CD4-positive, alpha-beta memory T cell (primary cell): Measurements from ENCODE around the gene RNF38. TPM values are rescaled to one million over a fixed set of nuclear protein-coding genes. Genes with fewer than 3 reads are reported as not detected.
"Not testable (repeated sequence)": the region's sequence is repeated elsewhere in the genome, so short reads cannot be mapped to it uniquely, and the experiment has no call there.

Experiments
- CTCF ChIA-PET: fragments of 350-600 bp; sonication (Branson Sonifier 250); formaldehyde crosslinking; loops from one replicate; lab custom pipeline; 2021; ENCODE audit warnings: inconsistent platforms; ENCODE audit not compliant: partially characterized antibody; lab: Charles Lee
- POLR2A ChIA-PET: fragments of 350-600 bp; sonication (Branson Sonifier 250); formaldehyde crosslinking; loops from one replicate; lab custom pipeline; 2021; ENCODE audit not compliant: partially characterized antibody; lab: Charles Lee
- DNase-seq, 5 donors: peaks; one replicate each; pipeline versions ENCODE4 v3.0.0 to v3.0.0-alpha.2; 2020 to 2022; ENCODE audit warnings: mixed read lengths in 1 of 5
- H3K27ac ChIP-seq: one replicate; pipeline ENCODE4 v1.7.0; 2013; ENCODE audit warnings: low read depth, low read length
- H3K27me3 ChIP-seq: 2 replicates; pipeline ENCODE4 v1.7.0; 2013; ENCODE audit warnings: mild to moderate bottlenecking, low read length, moderate library complexity; ENCODE audit not compliant: insufficient read depth
- H3K36me3 ChIP-seq: 2 replicates; pipeline ENCODE4 v1.7.0; 2013; ENCODE audit warnings: mild to moderate bottlenecking, low read length, moderate library complexity; ENCODE audit not compliant: insufficient read depth
- H3K4me1 ChIP-seq: 2 replicates; pipeline ENCODE4 v1.7.0; 2013; ENCODE audit warnings: mild to moderate bottlenecking, low read length, moderate library complexity; ENCODE audit not compliant: insufficient read depth
- H3K4me3 ChIP-seq, 2 donors: one replicate each; pipeline ENCODE4 v1.7.0; 2013; ENCODE audit warnings: low read length in 2 of 2, mild to moderate bottlenecking in 1 of 2
- H3K9me3 ChIP-seq, 2 donors: one replicate each; pipeline ENCODE4 v1.7.0; 2013; ENCODE audit warnings: low read length in 2 of 2, control low read depth in 1 of 2; ENCODE audit not compliant: control insufficient read depth in 1 of 2
- H3K27ac Mint-ChIP-seq, 7 donors: one replicate each; pipeline ENCODE4 v1.8.0; 2020 to 2021; ENCODE audit warnings: mixed read lengths in 7 of 7, mild to moderate bottlenecking in 6 of 7, inconsistent platforms in 3 of 7, moderate library complexity in 3 of 7
- H3K27me3 Mint-ChIP-seq, 2 donors: one replicate each; pipeline ENCODE4 v1.8.0; 2020 to 2021; ENCODE audit warnings: mixed read lengths in 2 of 2
- H3K36me3 Mint-ChIP-seq, 2 donors: one replicate each; pipeline ENCODE4 v1.8.0; 2020 to 2021; ENCODE audit warnings: mixed read lengths in 2 of 2, inconsistent platforms in 1 of 2, mild to moderate bottlenecking in 1 of 2
- H3K4me1 Mint-ChIP-seq, 4 donors: one replicate each; pipeline ENCODE4 v1.8.0; 2020 to 2021; ENCODE audit warnings: mixed read lengths in 4 of 4, mild to moderate bottlenecking in 1 of 4
- H3K4me3 Mint-ChIP-seq, 8 donors: one replicate each; pipeline ENCODE4 v1.8.0; 2020 to 2021; ENCODE audit warnings: mixed read lengths in 8 of 8, mild to moderate bottlenecking in 7 of 8, moderate library complexity in 6 of 8, inconsistent platforms in 3 of 8
- H3K9me3 Mint-ChIP-seq, 8 donors: one replicate each; pipeline ENCODE4 v1.8.0; 2020 to 2021; ENCODE audit warnings: mixed read lengths in 8 of 8, mild to moderate bottlenecking in 5 of 8, inconsistent platforms in 3 of 8, moderate library complexity in 1 of 8
- intact Hi-C: fragments of 100-400 bp; cut with micrococcal nuclease; formaldehyde crosslinking; loops from one replicate; pipeline ENCODE4 v1.15.1; 2023
- polyA plus RNA-seq, 2 donors: library from polyadenylated mRNA; unstranded; fragments of 300-500 nt; fragmentation: Illumina TruSeq; gene quantifications; one replicate each; pipeline ENCODE4 v1.2.3, GENCODE V29; 2021
- total RNA-seq, 2 experiments: library from RNA; stranded (reverse); gene quantifications; one replicate each; pipeline ENCODE4 v1.2.3, GENCODE V29; 2021

Gene RNF38
- total RNA-seq, result 10 to 100 TPM; 78.0 to 78.3 TPM
- 10 to 100 TPM; 16.5 to 32.7 TPM for polyA plus RNA-seq

DNA sequence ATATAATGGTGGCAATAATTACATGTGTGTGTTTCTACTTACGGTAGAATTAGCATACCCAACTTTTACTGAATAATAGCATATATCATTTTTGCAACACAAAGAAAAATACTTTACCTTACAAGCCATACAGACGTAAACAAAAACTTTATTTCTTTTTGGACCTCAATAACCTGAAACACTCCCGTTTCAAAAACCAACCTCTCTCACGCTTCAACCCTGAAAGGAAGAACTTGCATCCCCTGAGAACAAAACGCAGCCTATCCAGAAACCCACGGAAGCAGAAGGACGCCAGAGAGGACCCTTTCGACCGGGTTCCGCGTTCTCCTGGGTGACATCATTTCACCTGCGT is at the start of gene RNF38:
Gene RNF38 (minus strand): TSS at position 290 of the 352 bp plus-strand sequence. CDS start 161 bp downstream, at position 129.
- H3K4me3 Mint-ChIP-seq, result peak within 1 kb of the TSS; percentile 92 to 97 (median 94)
- ChIA-PET POLR2A (interaction anchor here (0.6 to 3.6 kb wide), 11 partner anchors 9 to 720 kb away, joined by 3 to 50 read pairs (median 3); partner anchors contain the start of gene ZCCHC7), CTCF (no interaction called here)
- intact Hi-C loops, result loop anchor here (1.0 to 10.0 kb wide), 5 partner anchors 87 to 585 kb away; partner anchors contain the start of genes CLTA, GNE, HINT2 and MELK
- peaks cover 34 to 64% (median 49%) of the 10 kb centered on the region in 4 donors for H3K4me1 Mint-ChIP-seq
- H3K9me3 Mint-ChIP-seq, result no peaks in the 10 kb centered on the region
- Histone ChIP-seq H3K27ac (peak within 1 kb of the TSS; percentile 97), H3K4me1 (peaks cover 51% of the 10 kb centered on the region), H3K9me3 (no peaks in the 10 kb centered on the region), H3K4me3 (peak within 1 kb of the TSS; percentile 65 to 77), H3K27me3 (no peaks in the 10 kb centered on the region), H3K36me3 (no peaks in the 10 kb centered on the region)
- DNase-seq, result peak in 3 of 5 donors; percentile 65 to 81 (median 74)
- H3K36me3 Mint-ChIP-seq, result peaks cover 0 to 22% of the 10 kb centered on the region in 2 donors
- peak within 1 kb of the TSS; percentile 92 to 100 (median 98) for H3K27ac Mint-ChIP-seq
- no peaks in the 10 kb centered on the region for H3K27me3 Mint-ChIP-seq

DNA sequence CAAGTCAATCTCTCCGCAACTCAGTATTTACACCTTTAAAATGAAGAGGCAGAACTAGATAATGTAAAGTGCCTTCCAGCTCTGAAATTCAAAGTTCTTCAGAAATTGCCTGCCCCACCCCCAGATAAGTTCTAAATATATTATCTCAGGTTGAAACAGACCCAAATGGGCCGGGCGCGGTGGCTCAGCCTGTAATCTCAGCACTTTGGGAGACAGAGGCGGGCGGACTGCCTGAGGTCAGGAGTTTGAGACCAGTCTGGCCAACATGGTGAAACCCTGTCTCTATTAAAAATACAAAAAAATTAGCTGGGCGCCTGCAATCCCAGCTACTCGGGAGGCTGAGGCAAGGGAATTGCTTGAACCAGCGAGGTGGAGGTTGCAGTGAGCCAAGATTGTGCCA is 48.5 kb upstream of the RNF38 start:
- H3K27ac ChIP-seq, H3K9me3 Mint-ChIP-seq, intact Hi-C loops, H3K36me3 ChIP-seq, H3K4me3 Mint-ChIP-seq, H3K27me3 Mint-ChIP-seq, H3K27ac Mint-ChIP-seq, H3K9me3 ChIP-seq, DNase-seq, H3K4me3 ChIP-seq, H3K27me3 ChIP-seq: not testable (repeated sequence)
- H3K36me3 Mint-ChIP-seq, result peaks cover 4 to 21% of the 10 kb centered on the region in 2 donors
- POLR2A ChIA-PET, result interaction anchor here (1.4 kb wide), 1 partner anchor 42 kb away, joined by 4 read pairs; no protein-coding TSS in a partner anchor
- peaks cover 28 to 49% (median 34%) of the 10 kb centered on the region in 4 donors for H3K4me1 Mint-ChIP-seq
- peaks cover 26% of the 10 kb centered on the region for H3K4me1 ChIP-seq
- CTCF ChIA-PET, result interaction anchor here (0.9 to 7.3 kb wide), 6 partner anchors 12 to 112 kb away, joined by 3 to 76 read pairs (median 5); no protein-coding TSS in a partner anchor

DNA sequence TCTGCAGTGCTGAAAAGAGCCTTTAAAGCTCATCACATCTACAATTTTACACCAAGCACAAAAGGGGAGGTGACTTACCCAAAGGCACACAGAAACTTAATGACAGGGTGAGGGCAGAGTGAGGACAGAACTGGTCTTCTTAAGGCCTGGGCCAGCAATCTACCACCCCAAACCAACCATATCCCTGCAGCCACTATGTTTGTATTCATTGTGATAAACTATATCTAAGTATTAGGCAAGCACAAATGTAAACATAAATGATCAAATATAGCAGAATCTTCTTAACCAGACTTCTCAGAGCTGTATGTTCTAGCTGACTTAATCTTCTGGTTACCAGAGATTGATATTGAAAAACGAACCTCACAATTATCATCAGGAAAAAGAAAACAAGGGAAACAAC is 47.9 kb upstream of the RNF38 start:
- no peak overlapping the region for H3K27ac ChIP-seq
- DNase-seq, result no peak
- intact Hi-C loops, result no loop called here
- Mint-ChIP-seq H3K27me3 (no peaks in the 10 kb centered on the region), H3K27ac (no peak overlapping the region), H3K4me1 (peaks cover 33 to 54% (median 39%) of the 10 kb centered on the region in 4 donors), H3K36me3 (peaks cover 4 to 21% of the 10 kb centered on the region in 2 donors), H3K4me3 (no peak overlapping the region), H3K9me3 (no peaks in the 10 kb centered on the region)
- H3K4me3 ChIP-seq, result no peak overlapping the region
- H3K9me3 ChIP-seq, result no peaks in the 10 kb centered on the region
- CTCF ChIA-PET, result interaction anchor here (0.9 to 7.3 kb wide), 7 partner anchors 9 to 112 kb away, joined by 3 to 76 read pairs (median 5); no protein-coding TSS in a partner anchor
- POLR2A ChIA-PET, result interaction anchor here (1.4 kb wide), 1 partner anchor 41 kb away, joined by 4 read pairs; no protein-coding TSS in a partner anchor
- no peaks in the 10 kb centered on the region for H3K36me3 ChIP-seq
- no peaks in the 10 kb centered on the region for H3K27me3 ChIP-seq
- peaks cover 28% of the 10 kb centered on the region for H3K4me1 ChIP-seq

DNA sequence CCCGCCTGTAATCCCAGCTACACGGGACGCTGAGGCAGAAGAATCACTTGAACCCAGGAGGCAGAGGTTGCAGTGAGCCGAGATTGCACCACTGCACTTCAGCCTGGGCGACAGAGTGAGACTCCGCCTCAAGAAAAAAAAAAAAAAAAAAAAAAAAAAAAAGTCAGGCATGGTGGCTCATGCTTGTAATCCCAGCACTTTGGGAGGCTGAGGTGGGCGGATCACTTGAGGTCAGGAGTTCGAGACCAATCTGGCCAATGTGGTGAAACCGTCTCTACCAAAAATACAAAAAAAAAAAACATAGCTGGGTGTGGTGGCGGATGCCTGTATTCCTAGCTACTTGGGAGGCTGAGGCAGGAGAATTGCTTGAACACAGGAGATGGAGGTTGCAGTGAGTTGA is 46.6 kb upstream of the RNF38 start:
- H3K4me1 Mint-ChIP-seq, result peaks cover 37 to 61% (median 44%) of the 10 kb centered on the region in 4 donors
- intact Hi-C loops, result not testable (repeated sequence)

DNA sequence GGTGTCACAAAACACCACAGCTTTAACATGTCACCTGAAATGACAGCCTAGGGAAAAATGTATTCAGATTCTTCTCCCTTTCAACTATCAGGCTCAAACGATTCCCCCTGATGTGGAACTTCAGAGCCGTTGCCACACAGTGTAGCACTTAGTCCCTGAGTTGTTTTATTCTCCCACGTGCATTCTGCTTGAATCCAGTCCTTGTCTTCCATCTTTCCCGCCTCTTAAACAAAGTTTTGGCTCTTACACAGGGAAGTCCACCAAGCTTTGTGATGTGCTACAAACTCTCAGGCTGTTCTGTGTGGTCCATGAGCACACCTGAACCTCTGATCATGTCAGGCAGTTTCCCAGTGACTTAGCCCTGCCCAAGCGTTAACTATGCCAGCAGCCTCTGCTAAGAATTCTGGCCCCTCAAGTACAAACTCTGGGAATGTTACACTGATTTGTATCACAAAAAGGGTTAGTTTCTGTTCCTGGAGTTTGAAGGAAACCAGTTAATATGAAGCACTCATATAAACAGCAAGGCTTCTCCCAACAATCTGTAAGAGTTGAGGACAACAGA is 45.8 kb upstream of the RNF38 start:
- no peaks in the 10 kb centered on the region for H3K9me3 ChIP-seq
- Mint-ChIP-seq H3K27ac (peak overlapping the region in 3 of 7 donors; percentile 27 to 66 (median 33)), H3K27me3 (no peaks in the 10 kb centered on the region), H3K9me3 (no peaks in the 10 kb centered on the region), H3K36me3 (peaks cover 4 to 17% of the 10 kb centered on the region in 2 donors), H3K4me3 (peak overlapping the region in 1 of 8 donors; percentile 32), H3K4me1 (peaks cover 39 to 63% (median 45%) of the 10 kb centered on the region in 4 donors)
- ChIA-PET POLR2A (no interaction called here), CTCF (interaction anchor here (2.7 kb wide), 1 partner anchor 38 kb away, joined by 29 read pairs; no protein-coding TSS in a partner anchor)
- no peaks in the 10 kb centered on the region for H3K36me3 ChIP-seq
- H3K27me3 ChIP-seq, result no peaks in the 10 kb centered on the region
- H3K4me3 ChIP-seq, result no peak overlapping the region
- no peak for DNase-seq
- intact Hi-C loops, result no loop called here
- peaks cover 43% of the 10 kb centered on the region for H3K4me1 ChIP-seq
- H3K27ac ChIP-seq, result no peak overlapping the region

More for the DNA sequence above, 46.6 kb upstream of the RNF38 start:
- H3K4me3 Mint-ChIP-seq, H3K27ac ChIP-seq, H3K9me3 ChIP-seq, H3K27me3 ChIP-seq, H3K9me3 Mint-ChIP-seq, H3K4me3 ChIP-seq, DNase-seq, H3K27ac Mint-ChIP-seq, H3K27me3 Mint-ChIP-seq, POLR2A ChIA-PET, H3K36me3 ChIP-seq: not testable (repeated sequence)
- CTCF ChIA-PET, result interaction anchor here (0.7 to 2.7 kb wide), 2 partner anchors 39 to 1369 kb away, joined by 3 to 29 read pairs; no protein-coding TSS in a partner anchor
- H3K36me3 Mint-ChIP-seq, result peaks cover 4 to 17% of the 10 kb centered on the region in 2 donors
- H3K4me1 ChIP-seq, result peaks cover 41% of the 10 kb centered on the region

DNA sequence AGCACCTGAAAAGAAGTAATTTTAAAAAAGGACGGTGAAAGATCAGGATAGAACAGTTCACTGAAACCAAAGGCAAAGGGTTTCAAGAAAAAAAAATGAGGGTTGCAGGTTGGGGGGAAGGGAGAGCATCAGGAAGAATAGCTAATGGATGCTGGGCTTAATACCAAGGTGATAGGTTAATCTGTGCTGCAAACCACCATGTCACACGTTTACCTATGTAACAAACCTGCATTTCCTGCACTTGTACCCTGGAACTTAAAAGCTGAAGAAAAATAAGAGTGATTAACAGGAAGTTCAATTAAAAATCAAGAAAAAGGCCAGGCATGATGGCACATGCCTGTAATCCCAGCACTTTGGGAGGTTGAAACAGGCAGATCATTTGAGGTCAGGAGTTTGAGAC is 44.1 kb upstream of the RNF38 start:
- Mint-ChIP-seq H3K4me3 (peak overlapping the region in 2 of 8 donors; percentile 41 to 47), H3K4me1 (peaks cover 42 to 66% (median 48%) of the 10 kb centered on the region in 4 donors), H3K9me3 (no peaks in the 10 kb centered on the region), H3K27ac (peak overlapping the region in 6 of 7 donors; percentile 29 to 79 (median 59)), H3K27me3 (no peaks in the 10 kb centered on the region), H3K36me3 (peaks cover 7 to 17% of the 10 kb centered on the region in 2 donors)
- ChIA-PET POLR2A (no interaction called here), CTCF (interaction anchor here (0.5 to 1.8 kb wide), 5 partner anchors 37 to 370 kb away, joined by 3 to 8 read pairs (median 3); no protein-coding TSS in a partner anchor)
- no peaks in the 10 kb centered on the region for H3K9me3 ChIP-seq
- no peaks in the 10 kb centered on the region for H3K36me3 ChIP-seq
- intact Hi-C loops, result no loop called here
- no peaks in the 10 kb centered on the region for H3K27me3 ChIP-seq
- DNase-seq, result peak in 1 of 5 donors; percentile 8
- H3K27ac ChIP-seq, result no peak overlapping the region
- H3K4me1 ChIP-seq, result peaks cover 43% of the 10 kb centered on the region
- no peak overlapping the region for H3K4me3 ChIP-seq

DNA sequence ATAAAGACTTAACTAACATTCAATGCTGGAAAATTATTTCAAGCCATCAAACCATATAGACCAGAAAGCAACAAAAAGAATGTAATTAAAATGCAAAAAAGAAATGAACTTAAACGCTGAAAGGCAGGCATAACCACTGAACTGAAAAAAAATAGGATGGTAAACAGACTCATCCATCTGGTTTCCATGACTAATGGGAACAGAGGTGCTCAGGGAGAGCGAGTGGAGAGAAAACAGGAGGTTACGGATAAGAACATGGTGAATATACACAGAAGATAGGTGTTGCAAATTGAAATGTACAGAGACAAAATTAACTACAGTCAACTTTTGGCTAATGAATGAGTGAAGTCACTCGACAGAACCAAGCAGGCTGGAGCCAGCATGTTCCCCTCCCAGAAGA is 43.5 kb upstream of the RNF38 start:
- no peaks in the 10 kb centered on the region for H3K27me3 Mint-ChIP-seq
- no peaks in the 10 kb centered on the region for H3K27me3 ChIP-seq
- H3K36me3 ChIP-seq, result no peaks in the 10 kb centered on the region
- CTCF ChIA-PET, result interaction anchor here (0.8 to 1.8 kb wide), 2 partner anchors 36 to 41 kb away, joined by 3 to 8 read pairs; no protein-coding TSS in a partner anchor
- peaks cover 10 to 17% of the 10 kb centered on the region in 2 donors for H3K36me3 Mint-ChIP-seq
- intact Hi-C loops, result no loop called here
- H3K4me3 ChIP-seq, result no peak overlapping the region
- peak overlapping the region in 1 of 8 donors; percentile 47 for H3K4me3 Mint-ChIP-seq
- H3K4me1 Mint-ChIP-seq, result peaks cover 45 to 70% (median 52%) of the 10 kb centered on the region in 4 donors
- no peak overlapping the region for H3K27ac ChIP-seq
- H3K9me3 ChIP-seq, result no peaks in the 10 kb centered on the region
- DNase-seq, result no peak
- H3K9me3 Mint-ChIP-seq, result no peaks in the 10 kb centered on the region
- H3K4me1 ChIP-seq, result peaks cover 43% of the 10 kb centered on the region
- POLR2A ChIA-PET, result interaction anchor here (1.3 kb wide), 1 partner anchor 27 kb away, joined by 3 read pairs; no protein-coding TSS in a partner anchor
- peak overlapping the region in 3 of 7 donors; percentile 55 to 79 (median 65) for H3K27ac Mint-ChIP-seq
